ENCODE results near the gene SPDYE17.
"Not testable (repeated sequence)": the region's sequence is repeated elsewhere in the genome, so short reads cannot be mapped to it uniquely, and the experiment has no call there.

DNA sequence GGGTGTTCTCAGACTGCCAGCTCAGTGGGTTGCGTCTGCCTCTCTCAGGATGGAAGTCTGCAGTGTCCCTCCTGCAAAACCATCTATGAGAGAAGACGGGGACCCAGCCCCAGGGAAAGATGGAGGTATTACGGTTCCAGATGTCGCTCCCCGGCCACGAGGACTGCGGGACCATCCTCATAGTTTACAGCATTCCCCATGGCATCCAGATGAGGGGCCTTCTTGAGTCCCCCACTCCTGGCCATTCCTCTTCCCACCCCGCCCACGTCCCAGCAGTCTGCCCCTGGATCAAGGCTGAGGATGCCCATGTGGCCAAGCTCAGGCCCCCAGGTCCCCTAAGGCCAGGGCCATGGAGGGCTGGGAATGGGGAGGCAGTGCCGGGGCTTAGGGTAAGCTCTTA lies 28.9 kb downstream of the SPDYE17 start:
- TF ChIP-seq CTCF (conservative IDR thresholded peaks at IDR 0.05; ENCODE audit: low read depth, low read length); EZH2 (IDR thresholded peaks at IDR 0.05; ENCODE audit: borderline replicate concordance, low read depth, low read length, poor library complexity, severe bottlenecking): not testable (repeated sequence)

Measured in A673 (cell line).